Endothelial cell of umbilical vein (primary cell): Measurements from ENCODE around the gene TMED7. TPM values are rescaled to one million over a fixed set of nuclear protein-coding genes. Genes with fewer than 3 reads are reported as not detected.

Source experiments
- BruUV-seq: library from RNA; stranded (reverse); fragments of 400-500 nt; replicated peaks from 2 replicates; lab custom pipeline; 2021; lab: Mats Ljungman, UMichigan
- CTCF ChIA-PET: fragments of 300-600, 350-600 bp; sonication (Branson Sonifier 250); formaldehyde crosslinking; loops from one replicate; lab custom pipeline; 2021; ENCODE audit warnings: antibody characterized with exemption, inconsistent platforms; lab: Charles Lee
- POLR2A ChIA-PET: fragments of 300-600, 350-600 bp; sonication (Branson Sonifier 250); formaldehyde crosslinking; loops from one replicate; lab custom pipeline; 2021; ENCODE audit warnings: antibody characterized with exemption, inconsistent platforms; lab: Charles Lee
- DNase-seq: peaks from one replicate; pipeline ENCODE4 v3.0.0-alpha.2; 2011; ENCODE audit warnings: low read depth, low spot score
- FAIRE-seq: peaks from 2 replicates; lab custom pipeline; 2011; peaks lifted over from hg19 to GRCh38; lab: Jason Lieb, UNC
- H2AFZ ChIP-seq: 2 replicates; pipeline ENCODE4 v1.6.0; 2012; ENCODE audit warnings: low read depth, low read length, control low read depth, inconsistent platforms
- H3K27ac ChIP-seq: 2 replicates; pipeline ENCODE4 v1.5.1; 2011; ENCODE audit warnings: low read depth, mild to moderate bottlenecking, control low read depth, low read length, moderate library complexity; ENCODE audit not compliant: insufficient read depth
- H3K27me3 ChIP-seq, 2 experiments: 2 replicates each; pipeline versions ENCODE4 v1.6.0 to v1.6.1; 2011; ENCODE audit warnings: low read length in 2 of 2, mixed read lengths in 1 of 2; ENCODE audit not compliant: control insufficient read depth in 2 of 2, insufficient read depth in 2 of 2
- H3K36me3 ChIP-seq, 2 experiments: 2 replicates in 1 of 2; 3 replicates in 1 of 2; pipeline ENCODE4 v1.5.1; 2011; ENCODE audit warnings: low read length in 2 of 2, mild to moderate bottlenecking in 1 of 2, moderate library complexity in 1 of 2; ENCODE audit not compliant: control insufficient read depth in 2 of 2, insufficient read depth in 2 of 2; ENCODE audit errors: extremely low read depth in 1 of 2
- H3K4me1 ChIP-seq: 3 replicates; pipeline ENCODE4 v1.5.1; 2011; ENCODE audit warnings: mild to moderate bottlenecking, low read length; ENCODE audit not compliant: control insufficient read depth, insufficient read depth; ENCODE audit errors: extremely low read depth
- H3K4me2 ChIP-seq: 2 replicates; pipeline ENCODE4 v1.6.1; 2011; ENCODE audit warnings: low read length, control low read depth, mixed read lengths; ENCODE audit not compliant: insufficient read depth
- H3K4me3 ChIP-seq, 3 experiments: fragments of 200-600 bp in 1 of 3; sonication (generic), shearing (Covaris generic) in 1 of 3; replicated peaks in 1 of 3; 2 replicates each; pipeline ENCODE4 v1.5.1; 2011 to 2016; ENCODE audit warnings: control low read depth in 3 of 3, low read length in 3 of 3, mild to moderate bottlenecking in 2 of 3, inconsistent platforms in 1 of 3, low read depth in 1 of 3, moderate library complexity in 1 of 3; ENCODE audit not compliant: insufficient read depth in 1 of 3
- H3K79me2 ChIP-seq: 2 replicates; pipeline ENCODE4 v1.6.0; 2012; ENCODE audit warnings: low read length, inconsistent platforms; ENCODE audit not compliant: control insufficient read depth, insufficient read depth
- H3K9ac ChIP-seq: replicated peaks from 2 replicates; pipeline ENCODE3; 2011; ENCODE audit warnings: low read length, control low read depth; ENCODE audit not compliant: insufficient read depth; ENCODE audit errors: extremely low read depth
- H3K9me1 ChIP-seq: replicated peaks from 3 replicates; pipeline ENCODE4 v1.6.0; 2011; ENCODE audit warnings: mild to moderate bottlenecking, low read length; ENCODE audit not compliant: control insufficient read depth, insufficient read depth; ENCODE audit errors: extremely low read depth
- H3K9me3 ChIP-seq: replicated peaks from 2 replicates; pipeline ENCODE4 v1.5.1; 2012; ENCODE audit warnings: low read length, inconsistent platforms; ENCODE audit not compliant: control insufficient read depth, insufficient read depth
- H4K20me1 ChIP-seq: replicated peaks from 2 replicates; pipeline ENCODE3; 2011; ENCODE audit warnings: mild to moderate bottlenecking, low read length; ENCODE audit not compliant: control insufficient read depth, insufficient read depth; ENCODE audit errors: extremely low read depth
- EZH2 ChIP-seq: IDR thresholded peaks from 2 replicates; pipeline ENCODE4 v1.6.1; 2012; ENCODE audit warnings: borderline replicate concordance, low read depth, mild to moderate bottlenecking, moderate library complexity, low read length, inconsistent platforms; ENCODE audit not compliant: severe bottlenecking
- FOS ChIP-seq: IDR thresholded peaks from 2 replicates; pipeline ENCODE4 v1.6.1; 2011; ENCODE audit warnings: mild to moderate bottlenecking, low read length, moderate library complexity, borderline replicate concordance; ENCODE audit not compliant: insufficient read depth
- GATA2 ChIP-seq: IDR thresholded peaks from 2 replicates; pipeline ENCODE4 v1.7.0; 2011; ENCODE audit warnings: low read depth, mild to moderate bottlenecking, moderate library complexity, mixed read lengths, low read length; ENCODE audit not compliant: insufficient read length, insufficient read depth
- JUN ChIP-seq: IDR thresholded peaks from 2 replicates; pipeline ENCODE4 v1.6.1; 2011; ENCODE audit warnings: borderline replicate concordance, low read depth; ENCODE audit not compliant: insufficient read length, insufficient read depth
- POLR2AphosphoS5 ChIP-seq: IDR thresholded peaks from 2 replicates; pipeline ENCODE4 v1.6.1; 2012; ENCODE audit warnings: low read depth, mild to moderate bottlenecking, control low read depth, low read length, moderate library complexity; ENCODE audit not compliant: insufficient read depth
- dilution Hi-C: fragments of 300-500 bp; cut with MboI; formaldehyde crosslinking; loops from one replicate; pipeline ENCODE4 v1.15.0; 2019; ENCODE audit warnings: low sequenced_read_pairs; ENCODE audit not compliant: extremely low pct_ligation_motif_present
- intact Hi-C: fragments of 100-400 bp; cut with micrococcal nuclease; formaldehyde crosslinking; loops from one replicate; pipeline ENCODE4 v1.10.0; 2022
- polyA plus RNA-seq, 4 experiments: library from polyadenylated mRNA; depleted of rRNA in 3 of 4; stranded (reverse) in 3 of 4; unstranded in 1 of 4; fragments of >200 nt; gene quantifications; 2 replicates each; pipeline versions ENCODE4 v1.2.1 to v1.2.3, GENCODE V29; 2011 to 2012; ENCODE audit warnings: missing spikeins in 1 of 4
- total RNA-seq: library from RNA; stranded (reverse); gene quantifications from 2 replicates; pipeline ENCODE4 v1.2.3, GENCODE V29; 2021
- TF ChIP-seq, protein P1 (sequence below): IDR thresholded peaks from 2 replicates; pipeline ENCODE4 v1.6.1; 2011; ENCODE audit not compliant: insufficient read depth, insufficient read length

The TMED7 gene
- total and polyA plus RNA-seq, 2 donors (not counting 3 experiments of a cell fraction or from before 2014, with no cell fraction given) = 57.6 to 101 TPM

DNA sequence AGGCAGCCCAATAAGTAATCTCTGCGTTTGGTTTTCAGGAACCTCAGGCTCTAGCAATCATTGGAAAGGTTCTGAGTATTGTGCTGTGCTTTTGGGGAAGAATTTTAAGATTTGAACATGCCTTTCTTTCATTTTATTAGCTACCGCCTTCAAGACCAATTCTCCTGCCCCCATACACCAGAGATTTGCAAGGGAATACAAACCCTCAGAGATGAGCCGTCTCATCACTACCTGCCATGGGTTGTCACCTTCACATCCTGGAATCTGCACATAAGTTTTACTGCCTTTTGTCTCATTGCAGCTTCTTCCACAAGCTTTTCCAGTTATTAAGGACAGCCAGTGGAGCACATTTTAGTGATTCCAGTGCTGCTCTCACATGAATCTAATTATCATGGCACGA, 11.7 kb upstream of the TMED7 start:
- no peak overlapping the region for H2AFZ ChIP-seq
- no peak for FAIRE-seq
- no peak overlapping the region for H3K9ac ChIP-seq
- H3K36me3 ChIP-seq = no peaks in the 10 kb centered on the region
- CTCF ChIA-PET = interaction anchor here (3.8 to 3.9 kb wide), 2 partner anchors 194 to 203 kb away, joined by 47 to 54 read pairs; partner anchors contain the start of genes AP3S1 and ATG12
- dilution Hi-C loops = no loop called here
- H3K79me2 ChIP-seq = no peaks in the 10 kb centered on the region
- peaks cover 2 to 5% of the 10 kb centered on the region in 2 experiments for H3K27me3 ChIP-seq
- no peaks in the 10 kb centered on the region for H4K20me1 ChIP-seq
- no peak for TF ChIP-seq EZH2
- no peaks in the 10 kb centered on the region for H3K9me1 ChIP-seq
- no peak overlapping the region for H3K4me3 ChIP-seq
- BruUV-seq = no TSS peak
- no peak overlapping the region for H3K4me2 ChIP-seq
- no peak overlapping the region for H3K27ac ChIP-seq
- H3K9me3 ChIP-seq = no peaks in the 10 kb centered on the region
- peaks cover 5% of the 10 kb centered on the region for H3K4me1 ChIP-seq
- intact Hi-C loops = no loop called here
- POLR2A ChIA-PET = no interaction called here
- DNase-seq = no peak

DNA sequence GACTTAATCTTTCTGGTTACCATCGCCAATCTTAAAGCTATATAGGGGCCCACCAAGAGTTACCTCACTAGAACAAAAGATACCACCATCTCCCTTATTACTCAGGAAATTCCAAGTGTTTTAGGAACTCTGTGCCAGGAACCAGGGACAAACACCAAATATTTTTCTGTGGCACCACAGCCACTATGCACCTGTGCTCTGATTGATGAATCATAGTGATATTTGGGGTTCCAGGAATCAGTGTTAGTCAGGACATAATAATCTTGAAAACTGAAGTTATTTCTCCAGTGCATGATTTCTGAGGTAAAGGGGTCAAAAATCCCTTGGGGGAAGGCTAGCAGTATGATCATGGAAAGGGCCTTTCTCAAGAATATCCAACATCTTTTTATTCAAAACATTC, 10.2 kb upstream of the TMED7 start:
- Histone ChIP-seq H3K79me2 (no peaks in the 10 kb centered on the region), H3K9me3 (no peaks in the 10 kb centered on the region), H3K4me3 (no peak overlapping the region), H3K4me1 (peaks cover 5% of the 10 kb centered on the region), H2AFZ (no peak overlapping the region), H3K9me1 (no peaks in the 10 kb centered on the region), H4K20me1 (no peaks in the 10 kb centered on the region), H3K27me3 (peaks cover 2 to 5% of the 10 kb centered on the region in 2 experiments), H3K9ac (no peak overlapping the region), H3K4me2 (no peak overlapping the region), H3K36me3 (no peaks in the 10 kb centered on the region), H3K27ac (no peak overlapping the region)
- ChIA-PET CTCF (interaction anchor here (0.7 to 3.9 kb wide), 8 partner anchors 180 to 502 kb away, joined by 3 to 54 read pairs (median 12); partner anchors contain the start of genes AP3S1, ATG12 and CDO1), POLR2A (no interaction called here)
- TF ChIP-seq, protein P1, sequence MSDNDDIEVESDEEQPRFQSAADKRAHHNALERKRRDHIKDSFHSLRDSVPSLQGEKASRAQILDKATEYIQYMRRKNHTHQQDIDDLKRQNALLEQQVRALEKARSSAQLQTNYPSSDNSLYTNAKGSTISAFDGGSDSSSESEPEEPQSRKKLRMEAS = no peak
- no peak for TF ChIP-seq JUN
- TF ChIP-seq FOS = no peak
- no peak for TF ChIP-seq POLR2AphosphoS5
- TF ChIP-seq GATA2 = no peak
- TF ChIP-seq EZH2 = no peak
- intact Hi-C loops (no loop called here), dilution Hi-C loops (no loop called here)
- FAIRE-seq (no peak), DNase-seq (no peak)
- no TSS peak for BruUV-seq
